GM23338 (cell line): ENCODE measurements around the gene UNK. TPM values are rescaled to one million over a fixed set of nuclear protein-coding genes. Genes with fewer than 3 reads are reported as not detected.

Source experiments
- ATAC-seq: fragments of 200-7000 bp; cut with Tn5 transposase; 3 replicates; pipeline ENCODE4 v1.9.1; 2020
- DNase-seq: peaks from one replicate; pipeline ENCODE4 v3.0.0-alpha.2; 2015; ENCODE audit warnings: low spot score
- H2AFZ ChIP-seq: fragments of 200-600 bp; sonication (generic); 2 replicates; pipeline ENCODE4 v1.8.0; 2016; ENCODE audit warnings: antibody characterized with exemption, mild to moderate bottlenecking, moderate library complexity
- H3F3A ChIP-seq: fragments of 200-600 bp; sonication (generic); replicated peaks from 2 replicates; pipeline ENCODE4 v1.8.0; 2017; ENCODE audit warnings: antibody characterized with exemption, mixed run types, low read depth
- H3K27ac ChIP-seq: fragments of 200-600 bp; sonication (generic); 2 replicates; pipeline ENCODE4 v1.6.1; 2016; ENCODE audit warnings: low read depth
- H3K27me3 ChIP-seq: fragments of 200-600 bp; sonication (generic); 2 replicates; pipeline ENCODE4 v1.8.0; 2016; ENCODE audit warnings: mild to moderate bottlenecking, mixed run types, moderate library complexity; ENCODE audit not compliant: insufficient read depth
- H3K36me3 ChIP-seq: fragments of 200-600 bp; sonication (generic); 2 replicates; pipeline ENCODE4 v1.8.0; 2016; ENCODE audit warnings: mild to moderate bottlenecking; ENCODE audit not compliant: insufficient read depth
- H3K4me1 ChIP-seq: fragments of 200-600 bp; sonication (generic); 2 replicates; pipeline ENCODE4 v1.8.0; 2016; ENCODE audit warnings: mild to moderate bottlenecking, moderate library complexity; ENCODE audit not compliant: insufficient read depth
- H3K4me2 ChIP-seq: fragments of 200-600 bp; sonication (generic); 2 replicates; pipeline ENCODE4 v1.7.1; 2017; ENCODE audit warnings: mixed run types
- H3K4me3 ChIP-seq: fragments of 200-600 bp; sonication (generic); 2 replicates; pipeline ENCODE4 v1.6.1; 2016; ENCODE audit warnings: mixed run types
- H3K79me2 ChIP-seq: fragments of 200-600 bp; sonication (generic); replicated peaks from 2 replicates; pipeline ENCODE4 v1.8.0; 2017; ENCODE audit warnings: mild to moderate bottlenecking; ENCODE audit not compliant: insufficient read depth
- H3K9me2 ChIP-seq: fragments of 200-600 bp; sonication (generic); 2 replicates; pipeline ENCODE4 v1.8.0; 2017; ENCODE audit not compliant: insufficient read depth
- H4K20me1 ChIP-seq: fragments of 200-600 bp; sonication (generic); replicated peaks from 2 replicates; pipeline ENCODE4 v1.8.0; 2017; ENCODE audit warnings: mild to moderate bottlenecking; ENCODE audit not compliant: insufficient read depth
- H3K27ac Mint-ChIP-seq: 2 replicates; pipeline ENCODE4 v1.8.0; 2020; ENCODE audit warnings: inconsistent platforms, mild to moderate bottlenecking, moderate library complexity, mixed read lengths
- H3K27me3 Mint-ChIP-seq: 3 replicates; pipeline ENCODE4 v1.8.0; 2022; ENCODE audit warnings: low read depth, mild to moderate bottlenecking, moderate library complexity, mixed read lengths, inconsistent platforms; ENCODE audit not compliant: insufficient read depth, poor library complexity
- H3K36me3 Mint-ChIP-seq: 3 replicates; pipeline ENCODE4 v1.8.0; 2021; ENCODE audit warnings: low read depth, mild to moderate bottlenecking, inconsistent platforms, moderate library complexity, mixed read lengths
- H3K4me1 Mint-ChIP-seq: 3 replicates; pipeline ENCODE4 v1.8.0; 2020; ENCODE audit warnings: mild to moderate bottlenecking, inconsistent platforms, mixed read lengths
- H3K4me3 Mint-ChIP-seq: 3 replicates; pipeline ENCODE4 v1.8.0; 2021; ENCODE audit warnings: moderate library complexity, mild to moderate bottlenecking, inconsistent platforms, mixed read lengths
- H3K9me3 Mint-ChIP-seq: 3 replicates; pipeline ENCODE4 v1.8.0; 2020; ENCODE audit warnings: moderate library complexity, mild to moderate bottlenecking, inconsistent platforms, mixed read lengths
- CREB1 ChIP-seq: fragments of 250-450 bp; sonication (Bioruptor Pico); IDR thresholded peaks from 2 replicates; pipeline ENCODE4 v1.5.0; 2020; ENCODE audit warnings: low read depth, mild to moderate bottlenecking, moderate library complexity
- EZH2 ChIP-seq: fragments of 200-600 bp; sonication (generic); IDR thresholded peaks from one replicate; pipeline ENCODE4 v1.8.0; 2017; ENCODE audit warnings: antibody characterized with exemption, mild to moderate bottlenecking, low read depth; ENCODE audit not compliant: unreplicated experiment
- EZH2phosphoT487 ChIP-seq: fragments of 200-600 bp; sonication (generic); IDR thresholded peaks from one replicate; pipeline ENCODE4 v1.8.1; 2018; ENCODE audit warnings: antibody characterized with exemption; ENCODE audit not compliant: unreplicated experiment
- JUNB ChIP-seq: IDR thresholded peaks from one replicate; pipeline ENCODE4 v1.6.1; 2016; ENCODE audit warnings: antibody characterized with exemption; ENCODE audit not compliant: unreplicated experiment
- STAT1 ChIP-seq: IDR thresholded peaks from one replicate; pipeline ENCODE4 v1.6.1; 2016; ENCODE audit warnings: antibody characterized with exemption; ENCODE audit not compliant: unreplicated experiment
- ZNF331 ChIP-seq: fragments of 250-450 bp; sonication (Bioruptor Pico); IDR thresholded peaks from 2 replicates; pipeline ENCODE4 v1.5.0; 2020; ENCODE audit warnings: low read depth, mild to moderate bottlenecking, moderate library complexity
- polyA plus RNA-seq: library from polyadenylated mRNA; unstranded; fragments of >200 nt; fragmentation: Nextera tagmentation; extraction: Ambion mirVana; gene quantifications from 2 replicates; pipeline ENCODE4 v1.2.1, GENCODE V29; 2016
- total RNA-seq: library from RNA; depleted of rRNA; stranded (reverse); fragments of >200 nt; shearing (Covaris generic); gene quantifications from 2 replicates; pipeline ENCODE4 v1.2.3, GENCODE V29; 2014
- TF ChIP-seq, protein P1 (sequence below): IDR thresholded peaks from 2 replicates; pipeline ENCODE4 v1.6.1; 2016; ENCODE audit warnings: antibody characterized with exemption
- TF ChIP-seq, protein P2 (sequence below): IDR thresholded peaks from one replicate; pipeline ENCODE4 v1.6.1; 2018; ENCODE audit warnings: antibody characterized with exemption; ENCODE audit not compliant: unreplicated experiment
- TF ChIP-seq, protein P3 (sequence below), 2 experiments: fragments of 200-600 bp in 1 of 2; sonication (generic) in 1 of 2; conservative IDR thresholded peaks; 2 replicates each; pipeline versions ENCODE4 v1.5.1 to v1.6.1; 2016 to 2017; ENCODE audit warnings: antibody characterized with exemption in 2 of 2, low read depth in 2 of 2, mild to moderate bottlenecking in 2 of 2, moderate library complexity in 1 of 2

Gene UNK
- total and polyA plus RNA-seq, 2 experiments from 2014 or later: 21.8 to 65.2 TPM

- no peak for TF ChIP-seq EZH2phosphoT487
- TF ChIP-seq CREB1 (CRISPR knock-in tag): no peak
- TF ChIP-seq, protein P1, sequence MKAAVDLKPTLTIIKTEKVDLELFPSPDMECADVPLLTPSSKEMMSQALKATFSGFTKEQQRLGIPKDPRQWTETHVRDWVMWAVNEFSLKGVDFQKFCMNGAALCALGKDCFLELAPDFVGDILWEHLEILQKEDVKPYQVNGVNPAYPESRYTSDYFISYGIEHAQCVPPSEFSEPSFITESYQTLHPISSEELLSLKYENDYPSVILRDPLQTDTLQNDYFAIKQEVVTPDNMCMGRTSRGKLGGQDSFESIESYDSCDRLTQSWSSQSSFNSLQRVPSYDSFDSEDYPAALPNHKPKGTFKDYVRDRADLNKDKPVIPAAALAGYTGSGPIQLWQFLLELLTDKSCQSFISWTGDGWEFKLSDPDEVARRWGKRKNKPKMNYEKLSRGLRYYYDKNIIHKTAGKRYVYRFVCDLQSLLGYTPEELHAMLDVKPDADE: no peak
These were observed 55.6 kb downstream of the UNK start (continued) for GRCh38 chr17:75839942-75840798.

- no peak overlapping the region for H3K27ac Mint-ChIP-seq
- Histone ChIP-seq H3K4me1 (peaks cover 9% of the 10 kb centered on the region), H3K36me3 (no peaks in the 10 kb centered on the region), H3K27ac (no peak overlapping the region), H3K4me3 (no peak overlapping the region), H2AFZ (no peak overlapping the region), H3K9me2 (no peaks in the 10 kb centered on the region), H3K27me3 (no peaks in the 10 kb centered on the region), H3K4me2 (no peak overlapping the region), H3K79me2 (no peaks in the 10 kb centered on the region), H4K20me1 (no peaks in the 10 kb centered on the region), H3F3A (0 out of 2 replicates have a peak, but pooled peaks cover 5% of the 10 kb centered on the region)
- H3K9me3 Mint-ChIP-seq: no peaks in the 10 kb centered on the region; the same call in 2 of the 3 replicates
- H3K36me3 Mint-ChIP-seq: peaks cover 5% of the 10 kb centered on the region
- ATAC-seq (no peak), DNase-seq (no peak)
- peaks cover 9% of the 10 kb centered on the region for H3K27me3 Mint-ChIP-seq
- H3K4me3 Mint-ChIP-seq: no peak overlapping the region
- peaks cover 9% of the 10 kb centered on the region; the same call in 2 of the 3 replicates for H3K4me1 Mint-ChIP-seq
- TF ChIP-seq STAT1 (no peak), EZH2phosphoT487 (no peak), CREB1 (CRISPR knock-in tag) (no peak), ZNF331 (no peak), EZH2 (no peak), JUNB (no peak)
- TF ChIP-seq, protein P1: no peak
- TF ChIP-seq, protein P2, sequence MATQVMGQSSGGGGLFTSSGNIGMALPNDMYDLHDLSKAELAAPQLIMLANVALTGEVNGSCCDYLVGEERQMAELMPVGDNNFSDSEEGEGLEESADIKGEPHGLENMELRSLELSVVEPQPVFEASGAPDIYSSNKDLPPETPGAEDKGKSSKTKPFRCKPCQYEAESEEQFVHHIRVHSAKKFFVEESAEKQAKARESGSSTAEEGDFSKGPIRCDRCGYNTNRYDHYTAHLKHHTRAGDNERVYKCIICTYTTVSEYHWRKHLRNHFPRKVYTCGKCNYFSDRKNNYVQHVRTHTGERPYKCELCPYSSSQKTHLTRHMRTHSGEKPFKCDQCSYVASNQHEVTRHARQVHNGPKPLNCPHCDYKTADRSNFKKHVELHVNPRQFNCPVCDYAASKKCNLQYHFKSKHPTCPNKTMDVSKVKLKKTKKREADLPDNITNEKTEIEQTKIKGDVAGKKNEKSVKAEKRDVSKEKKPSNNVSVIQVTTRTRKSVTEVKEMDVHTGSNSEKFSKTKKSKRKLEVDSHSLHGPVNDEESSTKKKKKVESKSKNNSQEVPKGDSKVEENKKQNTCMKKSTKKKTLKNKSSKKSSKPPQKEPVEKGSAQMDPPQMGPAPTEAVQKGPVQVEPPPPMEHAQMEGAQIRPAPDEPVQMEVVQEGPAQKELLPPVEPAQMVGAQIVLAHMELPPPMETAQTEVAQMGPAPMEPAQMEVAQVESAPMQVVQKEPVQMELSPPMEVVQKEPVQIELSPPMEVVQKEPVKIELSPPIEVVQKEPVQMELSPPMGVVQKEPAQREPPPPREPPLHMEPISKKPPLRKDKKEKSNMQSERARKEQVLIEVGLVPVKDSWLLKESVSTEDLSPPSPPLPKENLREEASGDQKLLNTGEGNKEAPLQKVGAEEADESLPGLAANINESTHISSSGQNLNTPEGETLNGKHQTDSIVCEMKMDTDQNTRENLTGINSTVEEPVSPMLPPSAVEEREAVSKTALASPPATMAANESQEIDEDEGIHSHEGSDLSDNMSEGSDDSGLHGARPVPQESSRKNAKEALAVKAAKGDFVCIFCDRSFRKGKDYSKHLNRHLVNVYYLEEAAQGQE: no peak
- TF ChIP-seq, protein P3, sequence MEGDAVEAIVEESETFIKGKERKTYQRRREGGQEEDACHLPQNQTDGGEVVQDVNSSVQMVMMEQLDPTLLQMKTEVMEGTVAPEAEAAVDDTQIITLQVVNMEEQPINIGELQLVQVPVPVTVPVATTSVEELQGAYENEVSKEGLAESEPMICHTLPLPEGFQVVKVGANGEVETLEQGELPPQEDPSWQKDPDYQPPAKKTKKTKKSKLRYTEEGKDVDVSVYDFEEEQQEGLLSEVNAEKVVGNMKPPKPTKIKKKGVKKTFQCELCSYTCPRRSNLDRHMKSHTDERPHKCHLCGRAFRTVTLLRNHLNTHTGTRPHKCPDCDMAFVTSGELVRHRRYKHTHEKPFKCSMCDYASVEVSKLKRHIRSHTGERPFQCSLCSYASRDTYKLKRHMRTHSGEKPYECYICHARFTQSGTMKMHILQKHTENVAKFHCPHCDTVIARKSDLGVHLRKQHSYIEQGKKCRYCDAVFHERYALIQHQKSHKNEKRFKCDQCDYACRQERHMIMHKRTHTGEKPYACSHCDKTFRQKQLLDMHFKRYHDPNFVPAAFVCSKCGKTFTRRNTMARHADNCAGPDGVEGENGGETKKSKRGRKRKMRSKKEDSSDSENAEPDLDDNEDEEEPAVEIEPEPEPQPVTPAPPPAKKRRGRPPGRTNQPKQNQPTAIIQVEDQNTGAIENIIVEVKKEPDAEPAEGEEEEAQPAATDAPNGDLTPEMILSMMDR (conservative IDR thresholded peaks at IDR 0.05; ENCODE audit: low read depth in 2 of 2): no peak
These were observed 56.2 kb downstream of the UNK start for GRCh38 chr17:75840799-75841164.
